Measurements from ENCODE around the gene CTIF. TPM values are rescaled to one million over a fixed set of nuclear protein-coding genes. Genes with fewer than 3 reads are reported as not detected.

CTIF gene
- polyA plus RNA-seq, 3 donors, result 0.38 to 8.7 (median 1.2) TPM

DNA sequence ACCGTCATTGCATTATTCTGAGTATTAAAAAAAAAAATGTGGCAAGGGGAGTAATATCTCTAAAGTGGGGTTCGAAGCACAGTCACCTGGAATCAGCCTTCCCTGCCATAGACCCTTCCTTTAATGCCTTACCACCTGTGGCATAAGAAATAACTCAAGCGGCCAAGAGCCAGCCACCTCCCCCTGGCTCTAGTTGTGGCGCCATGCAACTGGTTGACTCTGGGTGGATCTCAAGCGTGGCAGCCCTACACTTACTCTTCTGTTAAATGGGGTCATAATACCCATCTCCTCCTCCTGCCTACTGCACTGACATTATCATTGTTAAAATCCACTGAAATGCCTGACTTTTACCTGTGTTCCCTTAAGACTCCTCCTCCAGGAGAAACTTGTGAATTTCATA is 236.1 kb downstream of the CTIF start:
- 100% methylated on average over 3 of the region's 5 CpGs for WGBS (ENCODE audit: insufficient coverage)
- Mint-ChIP-seq H3K27ac (no peak overlapping the region), H3K9me3 (peaks cover 0 to 5% (median 0%) of the 10 kb centered on the region in 7 donors), H3K27me3 (ENCODE audit: low read depth in 3 of 3) (peaks cover under 1 to 7% (median 5%) of the 10 kb centered on the region in 3 donors), H3K4me1 (peaks cover 21% of the 10 kb centered on the region), H3K36me3 (peaks cover 43% of the 10 kb centered on the region in 2 donors), H3K4me3 (no peak overlapping the region)
- no peak for DNase-seq
- Histone ChIP-seq H3K36me3 (replicated peaks in 1 of 2; ENCODE audit: control insufficient read depth in 1 of 2, insufficient read depth in 2 of 2, low read length in 2 of 2) (peaks cover 0 to 4% of the 10 kb centered on the region in 2 donors), H3K4me3 (replicated peaks in 1 of 3; ENCODE audit: low read depth in 2 of 3, low read length in 3 of 3) (no peak overlapping the region), H3K4me1 (ENCODE audit: control insufficient read depth in 1 of 2, insufficient read depth in 2 of 2, low read length in 2 of 2) (peaks cover 10 to 28% of the 10 kb centered on the region in 2 donors), H3K9ac (ENCODE audit: insufficient read depth, low read length, poor library complexity, severe bottlenecking) (no peak overlapping the region), H3K27ac (ENCODE audit: low read depth in 1 of 2, low read length in 2 of 2) (no peak overlapping the region), H3K4me2 (replicated peaks; ENCODE audit: extremely low read depth, low read length, poor library complexity, severe bottlenecking) (no peak overlapping the region), H3K9me3 (replicated peaks in 1 of 2; ENCODE audit: control insufficient read depth in 1 of 2, insufficient read depth in 1 of 2, low read length in 2 of 2) (no peaks in the 10 kb centered on the region), H3K27me3 (ENCODE audit: control insufficient read depth in 2 of 2, insufficient read depth in 2 of 2, low read length in 2 of 2) (no peaks in the 10 kb centered on the region), H4K20me1 (ENCODE audit: insufficient read depth, low read length) (no peaks in the 10 kb centered on the region), H2AFZ (ENCODE audit: insufficient read depth, low read depth, low read length, poor library complexity, severe bottlenecking) (no peak overlapping the region), H3K79me2 (ENCODE audit: insufficient read depth, low read length) (no peaks in the 10 kb centered on the region)
- TF ChIP-seq CTCF (IDR thresholded peaks at IDR 0.05), result no peak
- intact Hi-C loops (cut with micrococcal nuclease), result loop anchor here (5.0 to 10.0 kb wide), 5 partner anchors 93 to 470 kb away; no protein-coding TSS in a partner anchor

DNA sequence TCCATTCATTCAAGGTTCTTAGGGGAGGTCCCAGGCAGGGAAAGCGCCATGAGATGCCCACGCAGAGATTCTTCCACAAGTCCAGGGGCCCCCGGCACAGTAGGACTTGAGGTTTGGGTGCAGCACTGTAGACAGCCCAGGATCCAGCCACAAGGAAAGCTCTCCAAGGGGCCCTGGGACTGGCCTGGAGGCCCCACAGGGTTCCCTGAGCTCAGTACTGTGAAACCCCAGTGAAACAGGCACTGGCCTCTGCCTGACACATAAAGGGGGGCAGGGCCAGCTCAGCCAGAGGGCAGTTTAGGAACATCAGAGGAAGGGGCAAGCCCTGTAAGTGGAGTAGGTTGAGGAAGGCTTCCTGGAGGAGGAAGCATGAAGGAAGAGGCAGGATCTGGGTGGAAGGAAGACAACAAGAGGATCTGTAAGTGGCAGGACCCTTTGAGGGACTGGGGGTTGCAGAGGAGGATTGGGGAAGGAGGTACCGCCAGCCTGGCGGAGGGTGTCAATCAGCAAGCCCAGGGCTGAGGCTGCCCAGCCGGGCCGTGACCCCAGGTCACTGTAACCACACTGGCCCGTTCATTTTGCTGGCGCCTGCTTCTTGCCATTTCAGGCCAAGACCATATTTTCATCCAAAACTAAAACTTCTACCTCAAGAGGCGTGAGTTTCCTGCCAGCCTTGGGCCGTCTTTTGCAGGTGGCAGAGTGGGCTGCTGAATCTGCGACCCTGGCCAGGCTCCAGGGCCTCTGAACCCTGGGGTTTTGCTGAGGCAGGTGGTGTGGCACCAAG is 236.7 kb downstream of the CTIF start:
- H3K79me2 ChIP-seq (ENCODE audit: insufficient read depth, low read length), result no peaks in the 10 kb centered on the region
- peaks cover 10 to 32% of the 10 kb centered on the region in 2 donors for H3K4me1 ChIP-seq (ENCODE audit: control insufficient read depth in 1 of 2, insufficient read depth in 2 of 2, low read length in 2 of 2)
- 90% methylated on average over 5 of the region's 12 CpGs for WGBS (ENCODE audit: insufficient coverage)
- Mint-ChIP-seq H3K27ac (no peak overlapping the region), H3K4me1 (peaks cover 22% of the 10 kb centered on the region), H3K9me3 (peaks cover 0 to 5% (median 0%) of the 10 kb centered on the region in 7 donors), H3K27me3 (ENCODE audit: low read depth in 3 of 3) (peaks cover 4 to 11% (median 7%) of the 10 kb centered on the region in 3 donors), H3K4me3 (no peak overlapping the region), H3K36me3 (peaks cover 44% of the 10 kb centered on the region in 2 donors)
- intact Hi-C loops (cut with micrococcal nuclease), result loop anchor here (5.0 to 10.0 kb wide), 5 partner anchors 93 to 469 kb away; no protein-coding TSS in a partner anchor
- H3K4me3 ChIP-seq (replicated peaks in 1 of 3; ENCODE audit: low read depth in 2 of 3, low read length in 3 of 3), result no peak overlapping the region
- H2AFZ ChIP-seq (ENCODE audit: insufficient read depth, low read depth, low read length, poor library complexity, severe bottlenecking), result no peak overlapping the region
- no peak overlapping the region for H3K9ac ChIP-seq (ENCODE audit: insufficient read depth, low read length, poor library complexity, severe bottlenecking)
- H3K36me3 ChIP-seq (replicated peaks in 1 of 2; ENCODE audit: control insufficient read depth in 1 of 2, insufficient read depth in 2 of 2, low read length in 2 of 2), result peaks cover 0 to 4% of the 10 kb centered on the region in 2 donors
- H3K9me3 ChIP-seq (replicated peaks in 1 of 2; ENCODE audit: control insufficient read depth in 1 of 2, insufficient read depth in 1 of 2, low read length in 2 of 2), result no peaks in the 10 kb centered on the region
- TF ChIP-seq CTCF (IDR thresholded peaks at IDR 0.05), result no peak
- no peak overlapping the region for H3K27ac ChIP-seq (ENCODE audit: low read depth in 1 of 2, low read length in 2 of 2)
- H4K20me1 ChIP-seq (ENCODE audit: insufficient read depth, low read length), result no peaks in the 10 kb centered on the region
- no peak for DNase-seq
- no peak overlapping the region for H3K4me2 ChIP-seq (replicated peaks; ENCODE audit: extremely low read depth, low read length, poor library complexity, severe bottlenecking)
- no peaks in the 10 kb centered on the region for H3K27me3 ChIP-seq (ENCODE audit: control insufficient read depth in 2 of 2, insufficient read depth in 2 of 2, low read length in 2 of 2)
